HG02798 (cell line): ENCODE results near the gene IQCH.
A peak's percentile ranks its signal among the peaks of the same experiment; 100 is the strongest.
"Not testable (repeated sequence)": the region's sequence is repeated elsewhere in the genome, so short reads cannot be mapped to it uniquely, and the experiment has no call there.

Source experiments
- ATAC-seq: cut with Tn5 transposase; IDR thresholded peaks from one replicate; pipeline ENCODE4 v1.9.1; 2021; ENCODE audit warnings: mild to moderate bottlenecking; ENCODE audit not compliant: unreplicated experiment, poor library complexity

IQCH gene

DNA sequence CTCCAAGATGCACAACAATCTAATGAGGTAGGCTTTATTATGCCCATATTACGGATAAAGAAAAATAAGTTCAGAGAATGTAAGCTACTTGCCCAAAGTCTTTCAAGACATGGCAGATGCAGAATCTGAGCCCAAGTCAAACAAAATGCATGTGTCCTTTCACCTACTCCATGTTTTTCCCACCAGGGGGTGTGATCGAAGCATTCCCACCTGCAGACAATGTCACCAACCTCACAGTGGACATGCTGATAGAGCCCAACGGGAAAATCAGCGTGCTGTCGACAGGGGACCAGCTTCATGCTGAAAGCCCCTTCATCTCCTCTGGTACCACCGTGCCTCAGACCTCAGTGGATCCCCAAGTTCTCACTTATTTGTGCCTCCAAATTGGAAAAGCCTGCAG lies 166.5 kb downstream of the IQCH start:
- no peak for ATAC-seq

DNA sequence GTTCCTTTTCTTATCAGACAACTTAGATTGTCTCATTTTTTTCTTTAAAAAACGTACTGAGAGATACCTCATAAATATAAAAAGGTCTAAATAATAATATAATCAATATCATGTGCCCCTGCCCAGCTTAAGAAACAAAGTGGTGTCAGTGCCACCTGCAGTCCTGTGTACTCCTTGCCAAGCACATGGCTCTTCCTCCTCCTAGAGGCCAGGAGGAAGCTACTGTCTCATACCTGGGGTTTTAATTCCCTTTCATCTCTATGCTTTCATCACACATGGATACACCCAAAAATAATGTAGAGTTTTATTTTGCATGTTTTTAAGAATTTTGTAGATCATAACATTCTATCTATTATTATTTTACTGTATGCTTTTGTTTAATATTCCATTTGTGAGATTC lies 167.7 kb downstream of the IQCH start:
- no peak for ATAC-seq

DNA sequence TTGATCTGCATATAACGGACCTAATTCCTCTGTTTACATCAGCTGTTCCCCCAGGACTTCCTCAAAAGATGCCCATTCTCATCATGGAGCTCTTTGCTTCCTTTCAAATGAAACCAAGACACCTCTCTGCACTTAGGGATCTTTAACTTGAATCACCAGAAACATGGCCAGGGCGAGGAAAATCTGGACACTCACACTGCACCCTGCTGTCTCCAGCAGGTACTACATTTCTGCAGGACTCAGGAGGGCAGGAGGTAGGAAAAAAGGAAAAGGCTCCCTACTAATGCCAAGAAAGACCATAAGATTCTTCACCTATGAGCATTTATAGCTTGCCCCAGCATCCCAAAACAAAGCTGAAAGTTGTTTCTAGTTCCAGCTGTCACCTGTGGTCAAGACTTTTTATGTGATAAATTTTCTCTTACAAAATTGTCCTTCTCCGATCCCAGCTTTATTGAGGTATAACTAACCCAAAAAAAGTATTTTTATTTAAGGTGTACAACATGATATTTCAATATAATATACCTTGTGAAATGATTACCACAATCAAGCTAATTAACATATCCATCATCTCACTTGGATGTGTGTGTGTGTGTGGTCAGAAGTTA lies 179.0 kb downstream of the IQCH start:
- no peak for ATAC-seq

DNA sequence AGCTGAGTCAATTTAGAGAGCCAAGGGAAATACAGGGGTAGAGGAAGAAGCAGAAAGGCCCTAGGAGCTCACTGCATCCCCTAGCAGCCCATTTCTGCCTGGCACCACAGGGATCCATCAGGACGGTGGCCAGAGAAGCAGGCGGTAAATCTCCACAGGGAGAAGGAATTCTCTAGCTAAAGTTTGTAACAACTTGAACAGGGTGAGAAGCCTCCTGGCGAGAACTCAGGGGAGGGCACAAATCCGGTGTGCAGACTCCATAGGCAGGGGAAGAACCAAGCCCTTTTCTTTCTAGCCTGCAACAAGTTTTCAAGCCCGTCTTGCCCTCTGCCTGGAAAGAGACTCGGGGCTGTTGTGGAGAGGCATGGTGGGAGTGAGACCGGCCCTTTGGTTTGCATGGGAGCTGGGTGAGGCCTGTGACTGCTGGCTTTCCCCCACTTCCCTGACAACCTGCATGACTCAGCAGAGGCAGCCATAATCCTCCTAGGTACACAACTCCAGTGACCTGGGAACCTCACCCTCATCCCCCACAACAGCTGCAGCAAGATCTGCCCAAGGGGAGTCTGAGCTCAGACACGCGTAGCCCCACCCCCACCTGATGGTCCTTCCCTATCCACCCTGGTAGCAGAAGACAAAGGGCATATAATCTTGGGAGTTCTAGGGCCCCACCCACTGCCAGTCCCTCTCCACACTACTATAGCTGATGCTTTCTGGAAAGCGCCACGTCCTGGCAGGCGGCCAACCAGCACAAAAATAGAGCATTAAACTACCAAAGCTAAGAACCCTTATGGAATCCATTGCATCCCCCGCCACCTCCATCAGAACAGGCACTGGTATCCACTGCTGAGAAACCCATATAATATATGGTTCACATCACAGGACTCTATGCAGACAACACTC lies 182.0 kb downstream of the IQCH start:
- not testable (repeated sequence) for ATAC-seq

DNA sequence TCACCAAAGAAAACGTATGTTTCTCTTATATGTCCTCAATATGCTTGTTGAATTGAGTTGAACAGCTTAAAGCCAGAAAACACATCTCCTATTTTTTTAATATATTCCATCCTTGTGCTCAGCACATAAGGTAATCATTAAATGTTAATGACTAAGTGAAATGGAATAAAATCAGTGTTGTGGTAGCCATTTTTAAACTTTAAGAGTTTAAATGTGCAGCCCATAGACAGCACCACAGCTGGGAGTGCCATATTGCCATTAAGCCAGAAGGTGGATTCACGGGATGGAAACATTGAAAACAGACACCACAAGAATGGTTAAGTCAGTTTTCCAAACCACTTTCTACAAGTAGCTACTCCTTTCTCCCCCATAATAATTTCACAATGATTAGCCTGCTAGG lies 189.5 kb downstream of the IQCH start:
- ATAC-seq: no peak

DNA sequence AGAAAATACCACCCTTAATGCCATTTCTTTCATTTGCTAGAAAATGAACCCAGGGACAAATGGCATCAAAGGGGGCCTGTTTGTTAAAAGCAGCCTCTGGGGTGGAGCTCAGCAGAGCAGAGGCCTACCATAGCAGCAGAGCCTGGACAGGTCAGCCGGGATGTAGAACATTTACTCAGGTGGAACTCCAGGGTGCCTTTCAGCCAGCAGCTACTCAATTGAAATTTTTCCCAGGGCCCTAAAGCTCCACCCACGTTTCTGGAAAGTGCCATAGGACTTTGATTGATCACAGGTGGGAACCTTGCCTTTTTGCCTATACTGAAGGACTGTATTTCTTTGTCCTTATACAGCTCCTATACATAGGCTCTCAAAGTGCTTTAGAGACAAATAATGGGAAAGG lies 191.9 kb downstream of the IQCH start:
- ATAC-seq: no peak

DNA sequence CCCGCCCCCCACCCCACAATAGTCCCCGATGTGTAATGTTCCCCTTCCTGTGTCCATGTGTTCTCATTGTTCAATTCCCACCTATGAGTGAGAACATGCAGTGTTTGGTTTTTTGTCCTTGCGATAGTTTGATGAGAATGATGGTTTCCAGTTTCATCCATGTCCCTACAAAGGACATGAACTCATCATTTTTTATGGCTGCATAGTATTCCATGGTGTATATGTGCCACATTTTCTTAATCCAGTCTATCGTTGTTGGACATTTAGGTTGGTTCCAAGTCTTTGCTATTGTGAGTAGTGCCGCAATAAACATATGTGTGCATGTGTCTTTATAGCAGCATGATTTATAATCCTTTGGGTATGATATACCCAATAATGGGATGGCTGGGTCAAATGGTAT lies 193.8 kb downstream of the IQCH start:
- not testable (repeated sequence) for ATAC-seq

DNA sequence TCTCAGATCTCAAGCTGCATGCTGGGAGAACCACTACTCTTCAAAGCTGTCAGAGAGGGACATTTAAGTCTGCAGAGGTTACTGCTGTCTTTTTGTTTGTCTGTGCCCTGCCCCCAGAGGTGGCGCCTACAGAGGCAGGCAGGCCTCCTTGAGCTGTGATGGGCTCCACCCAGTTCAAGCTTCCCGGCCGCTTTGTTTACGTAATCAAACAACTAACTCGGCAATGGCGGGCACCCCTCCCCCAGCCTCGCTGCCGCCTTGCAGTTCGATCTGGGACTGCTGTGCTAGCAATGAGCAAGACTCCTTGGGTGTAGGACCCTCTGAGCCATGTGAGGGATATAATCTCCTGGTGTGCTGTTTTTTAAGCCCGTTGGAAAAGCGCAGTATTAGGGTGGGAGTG lies 199.1 kb downstream of the IQCH start:
- ATAC-seq: not testable (repeated sequence)

DNA sequence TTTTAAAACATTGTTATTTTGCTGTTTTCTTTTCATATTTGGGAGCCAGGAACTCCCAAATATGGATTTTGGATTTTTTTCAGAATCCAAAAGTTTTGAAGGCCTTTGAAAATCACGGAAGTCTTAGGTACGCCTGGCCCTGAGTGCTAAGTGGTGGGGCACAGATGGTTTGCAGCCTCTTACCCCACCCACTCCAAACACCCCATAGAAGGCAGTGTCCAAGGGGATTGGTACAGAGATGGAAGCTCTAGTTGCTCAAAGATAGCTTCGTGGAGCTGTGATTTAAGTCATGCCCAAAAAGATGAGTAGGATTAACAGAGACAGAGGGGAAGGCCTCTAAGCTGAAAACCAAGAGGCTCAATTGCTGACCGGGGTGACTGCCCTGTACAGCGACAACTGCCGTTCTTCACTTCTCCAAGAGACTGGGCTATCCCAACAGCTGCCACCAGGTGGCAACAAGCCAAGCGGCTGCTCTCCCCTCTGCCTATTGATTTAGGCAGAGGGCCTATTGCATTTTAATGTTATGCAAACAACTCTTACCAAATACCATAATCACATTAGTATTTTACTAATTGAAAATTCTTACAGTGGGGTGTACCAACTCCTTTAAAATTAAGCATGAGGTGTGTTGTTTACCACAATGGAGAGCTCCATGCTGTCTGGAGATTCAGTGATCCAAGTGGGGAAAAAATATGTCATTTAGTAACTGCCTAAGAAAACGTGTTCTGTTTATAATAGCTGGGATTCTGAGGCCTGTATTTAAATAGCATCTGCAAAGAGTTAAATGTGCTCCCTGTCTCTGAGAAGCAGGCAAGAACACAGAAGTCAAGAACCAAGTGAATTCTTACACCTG lies 202.3 kb downstream of the IQCH start:
- ATAC-seq: peak; percentile 75

DNA sequence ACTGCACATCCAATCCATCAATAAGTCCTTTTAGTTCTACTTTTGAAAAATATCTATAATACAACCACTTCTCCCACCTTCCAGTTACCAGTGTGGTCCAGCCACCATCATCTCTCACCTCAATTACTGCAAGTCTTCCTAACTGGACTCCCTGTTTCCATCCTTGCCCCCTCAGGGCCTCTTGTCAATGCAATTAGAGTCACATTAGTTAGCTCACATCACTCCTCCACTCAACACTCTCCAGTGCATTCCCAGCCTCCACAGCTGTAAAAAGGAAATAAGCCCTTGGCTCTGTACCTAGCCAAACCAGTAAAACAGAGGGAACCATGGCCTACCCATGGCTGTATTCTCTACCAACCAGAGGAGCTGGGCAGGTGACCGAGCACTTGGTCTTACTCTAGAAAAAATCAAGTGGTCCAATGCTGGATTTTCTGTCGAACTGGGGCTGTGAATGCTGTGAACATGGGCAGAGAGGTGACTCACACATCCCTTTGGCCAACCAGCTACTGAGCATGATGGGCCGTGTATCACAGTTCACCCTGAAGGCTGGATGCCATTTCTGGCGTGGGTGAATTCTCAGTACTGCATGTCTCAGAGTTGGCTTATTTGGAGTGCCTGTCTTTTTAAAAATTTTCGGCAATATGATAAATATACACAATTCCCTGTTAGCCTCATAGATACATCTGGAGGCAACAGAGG lies 203.9 kb downstream of the IQCH start:
- no peak for ATAC-seq

DNA sequence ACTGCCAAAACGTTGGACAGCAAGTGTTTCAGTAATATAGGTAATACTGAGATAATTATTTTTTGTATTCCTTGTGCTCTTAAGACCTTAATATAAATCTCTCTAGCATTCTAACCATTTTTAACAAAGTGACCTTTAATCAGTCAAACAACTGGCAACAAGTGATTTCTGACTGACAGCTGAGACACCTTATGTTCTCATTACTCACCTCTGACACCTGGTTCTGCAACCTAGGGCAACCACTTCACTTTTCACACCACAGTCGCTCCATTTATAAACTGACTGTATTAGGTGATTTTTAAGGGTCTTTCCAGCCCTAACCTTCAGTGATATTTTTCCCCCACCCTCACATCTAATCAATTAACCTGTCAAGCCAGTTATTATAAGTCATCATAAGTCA lies 205.9 kb downstream of the IQCH start:
- no peak for ATAC-seq

DNA sequence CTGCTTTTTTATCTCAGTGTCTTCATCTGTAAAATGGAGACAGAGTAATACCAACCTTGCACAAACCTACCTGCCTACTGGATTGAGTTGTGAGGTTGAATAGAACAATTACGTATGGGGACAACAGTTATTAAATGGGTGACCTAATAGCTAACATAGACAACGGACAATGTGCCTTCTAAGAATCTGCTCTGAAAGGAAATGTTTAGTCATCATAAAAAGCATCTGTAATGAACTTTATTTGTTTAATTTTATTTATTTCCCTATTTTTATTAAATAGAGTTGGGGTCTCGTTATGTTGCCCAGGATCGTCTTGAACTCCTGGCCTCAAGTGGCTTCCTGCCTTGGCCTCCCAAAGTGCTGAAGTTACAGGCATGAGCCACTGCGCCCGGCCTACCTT lies 207.1 kb downstream of the IQCH start:
- ATAC-seq: no peak

DNA sequence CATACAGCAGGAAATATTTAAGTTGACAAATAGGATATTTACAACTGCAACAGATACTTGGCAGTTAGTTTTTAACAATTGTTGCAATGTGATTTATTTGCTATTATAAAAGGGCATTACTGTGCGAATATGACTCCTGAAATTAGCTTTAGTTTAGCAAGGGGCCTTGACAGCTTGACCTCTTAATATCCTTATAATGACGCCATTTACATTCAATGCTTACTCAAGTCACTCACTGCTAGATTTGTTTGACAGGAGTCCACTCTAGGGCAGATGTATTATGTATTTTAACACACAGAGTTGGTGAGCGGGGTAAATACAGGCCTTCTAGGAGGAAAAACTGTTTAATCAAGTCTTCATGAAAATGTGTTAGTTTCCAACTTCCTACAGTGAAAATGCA lies 208.3 kb downstream of the IQCH start:
- no peak for ATAC-seq

DNA sequence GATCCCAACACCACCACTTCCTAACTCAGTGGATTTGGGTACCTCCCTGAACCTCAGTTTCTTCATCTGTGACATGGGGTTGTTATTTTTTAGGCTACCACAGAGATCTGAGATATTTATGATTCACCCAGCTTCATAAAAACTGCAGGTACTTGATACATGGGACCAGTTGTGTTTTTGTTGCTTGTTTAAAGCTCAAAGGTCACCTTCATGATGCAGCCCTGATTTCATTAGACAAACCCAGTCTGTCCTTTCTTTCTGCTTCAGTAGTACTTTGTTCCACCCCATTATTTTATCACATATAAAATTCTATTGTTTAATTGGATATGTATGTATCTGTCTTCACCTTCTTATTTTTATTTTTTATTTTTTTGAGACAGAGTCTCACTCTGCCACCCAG lies 208.9 kb downstream of the IQCH start:
- ATAC-seq: no peak

DNA sequence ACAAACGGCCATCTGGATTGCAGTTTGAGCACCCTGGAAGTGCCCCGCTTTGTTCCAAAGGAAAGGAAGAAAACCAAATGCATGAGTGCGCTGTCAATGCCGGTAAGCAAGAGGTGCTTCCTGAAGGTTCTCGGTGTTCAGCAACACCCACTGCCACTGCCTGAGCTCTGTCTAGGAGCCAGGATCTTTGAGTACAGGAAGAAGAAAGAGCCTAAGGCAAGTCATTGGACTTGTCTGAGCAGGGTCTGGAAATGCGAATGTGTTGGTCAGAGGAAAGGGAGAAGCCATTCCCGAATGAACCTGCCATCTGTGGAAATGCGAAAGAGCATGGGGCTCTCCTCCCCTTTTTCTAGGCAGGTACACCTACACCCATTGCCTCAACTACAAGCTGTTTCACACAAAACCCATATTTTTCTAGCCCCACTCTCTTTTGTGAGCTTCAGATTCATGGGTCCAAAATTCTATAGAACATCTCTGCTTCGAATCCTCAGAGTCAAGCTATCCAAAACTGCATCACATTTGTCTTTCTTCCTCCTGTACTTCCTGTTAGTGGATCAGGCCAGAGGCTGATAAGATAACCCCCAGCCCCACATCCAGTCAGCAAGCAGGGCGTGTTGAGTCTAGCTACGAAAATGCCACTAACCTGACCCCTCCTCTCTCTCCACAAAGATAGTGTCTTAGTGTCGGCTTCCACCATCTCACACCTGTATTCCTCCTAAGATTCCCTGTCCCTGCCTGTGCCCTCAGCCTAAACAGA lies 210.8 kb downstream of the IQCH start:
- ATAC-seq: no peak

DNA sequence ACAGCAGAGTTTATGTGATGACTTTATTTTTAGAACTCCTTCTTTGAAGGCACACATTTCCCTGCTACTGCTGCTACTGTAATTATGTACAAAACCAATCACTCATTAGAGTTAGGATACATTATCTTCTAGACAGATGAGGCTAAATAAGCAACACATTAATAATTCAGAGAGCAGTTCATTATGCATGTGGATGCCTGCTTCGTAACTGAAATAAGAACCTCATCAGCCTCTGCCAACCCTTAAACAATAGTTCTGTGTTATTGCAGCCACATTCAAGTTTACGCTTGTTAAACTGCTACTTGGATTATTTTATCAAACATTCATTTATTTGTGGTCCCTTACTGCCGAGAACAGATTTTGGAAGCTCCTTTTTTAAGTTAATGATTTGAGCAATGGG lies 213.8 kb downstream of the IQCH start:
- no peak for ATAC-seq

DNA sequence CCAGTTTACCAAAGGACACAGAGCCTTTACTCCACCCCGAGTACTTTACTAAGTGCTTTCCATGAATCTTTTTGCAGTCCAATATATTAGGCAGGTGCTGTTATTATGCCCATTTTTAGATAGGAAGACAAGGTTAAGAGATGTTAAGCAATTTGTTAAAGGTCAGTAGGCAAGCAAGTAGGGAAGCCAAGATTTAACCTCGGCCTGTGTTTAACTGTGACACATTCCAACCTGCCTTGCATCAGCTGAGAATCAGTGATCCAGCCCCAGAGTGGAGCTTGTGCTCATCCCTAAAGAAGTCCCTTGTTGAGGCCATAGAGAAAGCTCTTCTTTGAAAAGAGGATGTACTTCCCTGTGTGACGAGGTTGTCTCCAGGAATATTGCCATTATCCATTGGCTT lies 215.1 kb downstream of the IQCH start:
- no peak for ATAC-seq

DNA sequence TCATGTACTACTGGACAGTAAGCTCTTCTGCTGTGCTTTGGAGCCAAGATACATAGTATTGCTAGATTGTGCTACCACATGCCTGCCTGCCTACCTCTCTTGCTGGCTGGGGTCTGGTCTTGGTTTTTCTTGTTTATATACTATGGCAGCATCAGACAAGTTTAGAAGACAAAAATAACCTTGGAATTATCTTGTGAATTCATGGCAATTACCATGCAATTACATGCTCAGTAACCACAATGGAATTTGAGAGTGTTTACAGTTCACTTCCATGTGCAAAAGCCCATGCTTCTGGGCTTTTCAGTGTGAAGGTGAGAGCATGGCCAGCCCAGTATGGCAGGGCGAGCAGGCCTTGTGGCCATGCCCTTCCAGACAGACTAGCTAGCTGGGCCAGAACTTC lies 218.4 kb downstream of the IQCH start:
- ATAC-seq: no peak

DNA sequence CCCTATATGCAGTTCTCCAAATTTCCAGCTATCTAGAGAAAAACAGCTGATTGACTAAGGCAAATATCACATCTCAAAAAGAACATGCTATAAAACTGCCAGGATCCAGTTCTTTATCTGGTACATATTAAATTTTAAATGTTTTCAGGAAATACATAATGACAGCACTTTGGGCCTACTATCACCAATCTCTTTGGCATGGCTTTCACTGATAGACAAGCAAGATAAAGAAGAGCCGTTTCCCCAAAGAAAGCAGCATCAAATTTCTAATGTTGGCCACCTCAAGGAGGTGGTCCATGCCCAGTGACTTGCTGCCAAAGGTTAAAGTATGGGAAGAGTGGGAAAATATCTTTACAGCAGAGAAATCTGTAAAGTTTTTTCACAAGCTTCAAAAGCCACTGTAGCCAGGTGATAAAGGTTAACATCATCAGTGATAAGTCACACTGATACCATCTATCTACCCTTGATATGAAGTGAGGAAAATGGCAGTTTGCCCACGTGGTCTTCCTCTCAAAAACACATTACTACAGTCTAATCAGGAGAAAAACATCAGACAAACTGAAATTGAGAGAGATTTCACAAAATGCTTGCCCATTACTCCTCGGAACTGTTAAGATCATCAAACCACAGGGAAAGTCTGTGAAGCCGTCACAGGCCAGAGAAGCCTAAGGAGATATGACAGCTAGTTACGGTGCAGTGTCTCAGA lies 220.0 kb downstream of the IQCH start:
- ATAC-seq: no peak
